22Rv1 (cell line): Measurements from ENCODE around the gene ADAT3.

Source experiments
- H3K27ac ChIP-seq: fragments of 450-650 bp; 2 replicates; pipeline ENCODE4 v1.5.1; 2017
- ZFX ChIP-seq: fragments of 450-650 bp; IDR thresholded peaks from 2 replicates; pipeline ENCODE4 v1.6.1; 2017; ENCODE audit warnings: antibody characterized with exemption, borderline replicate concordance
- TF ChIP-seq, protein P1 (sequence below): fragments of 450-650 bp; IDR thresholded peaks from 2 replicates; pipeline ENCODE4 v1.5.1; 2017; ENCODE audit warnings: mild to moderate bottlenecking

Gene ADAT3

DNA sequence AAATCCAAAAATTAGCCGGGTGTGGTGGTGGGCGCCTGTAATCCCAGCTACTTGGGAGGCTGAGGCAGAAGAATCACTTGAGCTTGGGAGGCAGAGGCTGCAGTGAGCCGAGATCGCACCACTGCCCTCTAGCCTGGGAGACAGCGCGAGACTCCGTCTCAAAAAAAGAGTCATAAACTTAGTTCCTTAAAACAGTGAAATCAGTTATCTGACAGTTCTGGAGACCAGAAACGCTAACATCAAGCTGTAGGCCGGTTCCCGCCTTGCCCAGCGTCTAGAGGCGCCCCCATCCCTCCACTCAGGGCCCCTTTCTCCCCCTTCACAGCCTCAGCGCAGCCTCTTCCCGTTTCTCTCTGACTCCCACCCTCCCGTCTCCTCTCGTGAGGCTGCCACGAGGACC, 11.9 kb downstream of the ADAT3 start:
- no peak overlapping the region for H3K27ac ChIP-seq
- TF ChIP-seq, protein P1, sequence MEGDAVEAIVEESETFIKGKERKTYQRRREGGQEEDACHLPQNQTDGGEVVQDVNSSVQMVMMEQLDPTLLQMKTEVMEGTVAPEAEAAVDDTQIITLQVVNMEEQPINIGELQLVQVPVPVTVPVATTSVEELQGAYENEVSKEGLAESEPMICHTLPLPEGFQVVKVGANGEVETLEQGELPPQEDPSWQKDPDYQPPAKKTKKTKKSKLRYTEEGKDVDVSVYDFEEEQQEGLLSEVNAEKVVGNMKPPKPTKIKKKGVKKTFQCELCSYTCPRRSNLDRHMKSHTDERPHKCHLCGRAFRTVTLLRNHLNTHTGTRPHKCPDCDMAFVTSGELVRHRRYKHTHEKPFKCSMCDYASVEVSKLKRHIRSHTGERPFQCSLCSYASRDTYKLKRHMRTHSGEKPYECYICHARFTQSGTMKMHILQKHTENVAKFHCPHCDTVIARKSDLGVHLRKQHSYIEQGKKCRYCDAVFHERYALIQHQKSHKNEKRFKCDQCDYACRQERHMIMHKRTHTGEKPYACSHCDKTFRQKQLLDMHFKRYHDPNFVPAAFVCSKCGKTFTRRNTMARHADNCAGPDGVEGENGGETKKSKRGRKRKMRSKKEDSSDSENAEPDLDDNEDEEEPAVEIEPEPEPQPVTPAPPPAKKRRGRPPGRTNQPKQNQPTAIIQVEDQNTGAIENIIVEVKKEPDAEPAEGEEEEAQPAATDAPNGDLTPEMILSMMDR = no peak
- TF ChIP-seq ZFX = no peak

DNA sequence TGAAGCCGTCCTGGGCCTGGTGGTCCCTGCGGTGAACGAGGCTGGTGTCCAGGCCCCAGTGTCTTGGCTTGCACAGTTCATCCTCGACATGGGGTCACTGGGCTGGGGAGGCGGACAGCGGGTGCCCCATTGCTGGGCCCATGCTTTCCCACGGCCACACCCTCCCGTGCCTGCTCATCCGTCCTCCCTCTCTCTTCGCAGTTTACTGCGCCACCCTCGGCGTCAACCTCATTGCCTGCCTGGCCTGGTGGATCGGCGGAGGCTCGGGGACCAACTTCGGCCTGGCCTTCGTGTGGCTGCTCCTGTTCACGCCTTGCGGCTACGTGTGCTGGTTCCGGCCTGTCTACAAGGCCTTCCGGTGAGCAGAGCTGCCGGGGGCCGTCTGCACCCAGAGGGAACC, 12.7 kb downstream of the ADAT3 start:
- TF ChIP-seq ZFX = no peak
- TF ChIP-seq, protein P1 = no peak
- no peak overlapping the region for H3K27ac ChIP-seq

DNA sequence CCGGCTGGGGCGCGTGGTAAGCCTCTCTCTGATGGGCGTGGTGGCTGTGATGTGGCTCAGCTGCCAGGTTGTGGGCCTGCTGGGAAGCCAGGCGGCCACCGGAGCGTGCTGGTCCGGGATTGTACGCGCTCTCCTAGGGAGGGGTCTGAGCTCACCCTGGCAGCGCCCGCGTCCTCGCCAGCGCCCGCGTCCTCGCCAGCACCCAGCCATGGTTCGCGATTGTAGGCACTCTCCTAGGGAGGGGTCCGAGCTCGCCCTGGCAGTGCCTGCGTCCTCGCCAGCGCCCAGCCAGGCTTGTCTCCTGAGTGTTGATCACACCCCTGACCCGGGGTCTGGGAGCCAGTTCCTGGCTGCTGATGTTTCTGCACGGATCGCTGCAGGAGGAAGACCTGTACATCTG, 13.8 kb downstream of the ADAT3 start:
- no peak for TF ChIP-seq ZFX
- TF ChIP-seq, protein P1 = no peak
- H3K27ac ChIP-seq = no peak overlapping the region

DNA sequence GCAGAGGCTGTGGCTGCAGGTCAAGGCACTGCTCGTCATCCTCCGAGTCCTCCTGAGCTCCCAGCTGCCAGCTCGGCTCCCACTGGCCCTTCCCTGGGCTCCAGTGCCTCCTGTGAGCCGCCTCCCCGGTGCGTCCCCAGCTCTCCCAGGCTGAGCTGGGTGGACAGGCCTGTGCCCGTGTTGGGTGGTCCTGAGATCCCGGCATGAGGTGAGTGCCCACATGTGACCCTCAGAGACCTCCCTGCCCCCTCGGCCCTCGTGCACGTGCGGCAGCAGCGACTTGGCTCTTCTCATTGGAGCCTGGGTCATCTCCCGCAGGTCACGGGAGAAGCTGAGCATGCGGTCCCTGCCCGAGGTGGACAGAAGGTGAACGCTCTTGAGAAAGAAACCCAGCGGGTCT, 15.4 kb downstream of the ADAT3 start:
- TF ChIP-seq ZFX = no peak
- TF ChIP-seq, protein P1 = no peak
- no peak overlapping the region for H3K27ac ChIP-seq

DNA sequence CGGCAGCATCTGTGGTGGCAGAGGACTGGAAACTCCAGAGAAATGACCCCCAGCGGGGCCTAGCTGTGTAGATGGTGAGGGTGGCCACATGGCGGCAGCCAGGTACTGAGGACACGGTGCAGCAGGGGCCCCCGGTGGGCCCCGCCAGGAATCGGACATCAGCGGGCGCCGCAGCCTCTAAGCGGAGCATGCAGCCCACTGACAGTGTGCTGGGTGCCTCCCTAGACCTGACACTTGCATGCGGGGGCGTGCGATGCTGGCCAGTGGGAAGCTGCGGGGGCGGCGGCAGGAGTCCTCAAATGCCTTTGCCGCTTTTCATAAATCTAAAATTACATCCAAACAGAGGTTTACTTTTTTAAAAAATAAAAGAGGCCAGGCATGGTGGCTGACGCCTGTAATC, 16.1 kb downstream of the ADAT3 start:
- TF ChIP-seq, protein P1 = no peak
- no peak overlapping the region for H3K27ac ChIP-seq

DNA sequence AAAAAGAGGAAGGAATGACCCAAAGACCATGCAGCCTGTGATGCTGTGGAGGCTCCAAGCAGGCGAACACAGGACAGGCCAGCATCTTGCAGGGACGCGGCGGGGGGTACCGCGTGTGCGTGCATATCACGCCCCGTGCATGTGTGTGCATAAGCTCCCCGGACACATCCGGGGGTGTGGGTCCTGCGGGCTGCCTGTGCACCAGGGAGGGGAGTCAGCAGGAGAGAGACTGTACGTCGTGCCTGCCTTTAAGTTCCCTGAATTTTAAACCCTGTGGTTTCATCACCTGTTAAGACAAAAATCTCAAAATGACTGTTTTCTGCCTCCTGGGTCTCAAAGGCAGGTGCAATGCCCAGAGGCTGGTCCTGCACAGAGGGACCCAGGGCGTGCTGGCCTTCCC, 16.6 kb downstream of the ADAT3 start:
- H3K27ac ChIP-seq = no peak overlapping the region
- TF ChIP-seq, protein P1 = no peak
- TF ChIP-seq ZFX = no peak

DNA sequence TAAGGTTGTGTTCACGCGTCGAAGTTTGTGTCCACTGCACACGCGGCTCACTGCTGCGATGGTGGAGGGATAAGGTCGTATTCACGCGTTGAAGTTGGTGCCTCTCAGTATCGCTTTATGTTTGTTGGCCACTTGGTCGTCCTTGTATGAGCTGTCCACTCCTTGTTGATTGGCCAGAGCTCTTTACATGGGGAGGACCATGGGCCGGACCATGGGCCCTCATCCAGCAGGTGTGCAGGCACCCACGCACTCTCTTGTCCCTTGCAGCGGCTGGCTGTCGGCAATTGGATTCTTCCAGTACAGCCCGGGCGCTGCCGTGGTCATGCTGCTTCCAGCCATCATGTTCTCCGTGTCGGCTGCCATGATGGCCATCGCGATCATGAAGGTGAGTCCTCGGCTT, 17.6 kb downstream of the ADAT3 start:
- no peak for TF ChIP-seq ZFX
- TF ChIP-seq, protein P1 = no peak
- H3K27ac ChIP-seq = no peak overlapping the region
